Caco-2 (cell line): Measurements from ENCODE around the gene FIBP. TPM values are rescaled to one million over a fixed set of nuclear protein-coding genes. Genes with fewer than 3 reads are reported as not detected.
A peak's percentile ranks its signal among the peaks of the same experiment; 100 is the strongest.

Experiments used
- BruUV-seq: library from RNA; stranded (reverse); fragments of 400-500 nt; replicated peaks from 2 replicates; lab custom pipeline; 2021; lab: Mats Ljungman, UMichigan
- CTCF ChIA-PET: fragments of 300-600 bp; sonication (Branson Sonifier 250); formaldehyde crosslinking; loops from one replicate; lab custom pipeline; 2022; ENCODE audit warnings: antibody characterized with exemption; lab: Charles Lee
- POLR2A ChIA-PET: fragments of 300-600 bp; sonication (Branson Sonifier 250); formaldehyde crosslinking; loops from one replicate; lab custom pipeline; 2022; ENCODE audit warnings: antibody characterized with exemption; lab: Charles Lee
- DNase-seq, 2 experiments: peaks; one replicate each; pipeline versions ENCODE4 v3.0.0 to v3.0.0-alpha.2; 2020 to 2022
- H3K27me3 ChIP-seq: replicated peaks from 2 replicates; pipeline ENCODE4 v1.6.0; 2011; ENCODE audit warnings: low read length; ENCODE audit not compliant: control insufficient read depth, insufficient read depth
- H3K36me3 ChIP-seq: 2 replicates; pipeline ENCODE4 v1.5.1; 2011; ENCODE audit warnings: low read length; ENCODE audit not compliant: control insufficient read depth, insufficient read depth
- H3K4me1 ChIP-seq: fragments of 250-450 bp; sonication (Bioruptor Pico); 2 replicates; pipeline ENCODE4 v1.5.1; 2020; ENCODE audit warnings: mild to moderate bottlenecking
- H3K4me3 ChIP-seq: 2 replicates; pipeline ENCODE4 v1.5.1; 2011; ENCODE audit warnings: low read depth, mild to moderate bottlenecking, control low read depth, low read length
- H3K9me3 ChIP-seq: fragments of 250-450 bp; sonication (Bioruptor Pico); 2 replicates; pipeline ENCODE4 v1.5.1; 2020; ENCODE audit warnings: mild to moderate bottlenecking, moderate library complexity
- H3K27ac Mint-ChIP-seq: one replicate; pipeline ENCODE4 v1.8.0; 2022; ENCODE audit warnings: mixed read lengths; ENCODE audit not compliant: unreplicated experiment
- H3K27me3 Mint-ChIP-seq: one replicate; pipeline ENCODE4 v1.8.0; 2022; ENCODE audit warnings: mixed read lengths; ENCODE audit not compliant: insufficient read depth, unreplicated experiment
- H3K36me3 Mint-ChIP-seq: one replicate; pipeline ENCODE4 v1.8.0; 2022; ENCODE audit warnings: mild to moderate bottlenecking, mixed read lengths; ENCODE audit not compliant: insufficient read depth, unreplicated experiment
- H3K4me1 Mint-ChIP-seq: one replicate; pipeline ENCODE4 v1.8.0; 2022; ENCODE audit warnings: low read depth, mixed read lengths; ENCODE audit not compliant: unreplicated experiment
- H3K4me3 Mint-ChIP-seq: one replicate; pipeline ENCODE4 v1.8.0; 2022; ENCODE audit warnings: mild to moderate bottlenecking, moderate library complexity, mixed read lengths; ENCODE audit not compliant: unreplicated experiment
- H3K9me3 Mint-ChIP-seq: one replicate; pipeline ENCODE4 v1.8.0; 2022; ENCODE audit warnings: mixed read lengths; ENCODE audit not compliant: unreplicated experiment
- intact Hi-C: fragments of 100-400 bp; cut with micrococcal nuclease; formaldehyde crosslinking; loops from one replicate; pipeline ENCODE4 v1.10.0; 2022; ENCODE audit not compliant: unreplicated experiment
- total RNA-seq: library from RNA; stranded (reverse); gene quantifications from 2 replicates; pipeline ENCODE4 v1.2.3, GENCODE V29; 2022
- TF ChIP-seq, protein P1 (sequence below), 2 experiments: fragments of 200-600 bp in 1 of 2; IDR thresholded peaks; 1 replicate in 1 of 2; 2 replicates in 1 of 2; pipeline versions ENCODE4 v1.5.1 to v1.8.0; 2011 to 2022; ENCODE audit warnings: antibody characterized with exemption in 1 of 2, control low read depth in 1 of 2, inconsistent platforms in 1 of 2, low read depth in 1 of 2, low read length in 1 of 2, mild to moderate bottlenecking in 1 of 2, moderate library complexity in 1 of 2; ENCODE audit not compliant: insufficient read depth in 1 of 2, severe bottlenecking in 1 of 2, unreplicated experiment in 1 of 2

FIBP gene
- total RNA-seq, 1 experiment from 2014 or later, result 61.5 TPM

GRCh38 chr11:65919573-65920371 is 31.5 kb upstream of the FIBP start:
- peak overlapping the region; percentile 75 for H3K27ac Mint-ChIP-seq
- BruUV-seq, result no TSS peak
- CTCF ChIA-PET, result interaction anchor here (1.3 kb wide), 1 partner anchor 29 kb away, joined by 4 read pairs; the partner anchor contains the start of gene CCDC85B

GRCh38 chr11:65919141-65919572 is 30.9 kb upstream of the FIBP start, which contains the start of gene DRAP1:
DRAP1 (plus strand) TSS chr11:65919426; CDS start chr11:65919502, 76 bp downstream.
- H3K36me3 Mint-ChIP-seq, result peaks cover 19% of the 10 kb centered on the region

More at GRCh38 chr11:65919573-65920371, 31.5 kb upstream of the FIBP start:
- H3K4me1 Mint-ChIP-seq, result no peaks in the 10 kb centered on the region
- peaks cover 15% of the 10 kb centered on the region for H3K4me1 ChIP-seq
- no peaks in the 10 kb centered on the region for H3K9me3 ChIP-seq
- POLR2A ChIA-PET, result no interaction called here
- TF ChIP-seq, protein P1, sequence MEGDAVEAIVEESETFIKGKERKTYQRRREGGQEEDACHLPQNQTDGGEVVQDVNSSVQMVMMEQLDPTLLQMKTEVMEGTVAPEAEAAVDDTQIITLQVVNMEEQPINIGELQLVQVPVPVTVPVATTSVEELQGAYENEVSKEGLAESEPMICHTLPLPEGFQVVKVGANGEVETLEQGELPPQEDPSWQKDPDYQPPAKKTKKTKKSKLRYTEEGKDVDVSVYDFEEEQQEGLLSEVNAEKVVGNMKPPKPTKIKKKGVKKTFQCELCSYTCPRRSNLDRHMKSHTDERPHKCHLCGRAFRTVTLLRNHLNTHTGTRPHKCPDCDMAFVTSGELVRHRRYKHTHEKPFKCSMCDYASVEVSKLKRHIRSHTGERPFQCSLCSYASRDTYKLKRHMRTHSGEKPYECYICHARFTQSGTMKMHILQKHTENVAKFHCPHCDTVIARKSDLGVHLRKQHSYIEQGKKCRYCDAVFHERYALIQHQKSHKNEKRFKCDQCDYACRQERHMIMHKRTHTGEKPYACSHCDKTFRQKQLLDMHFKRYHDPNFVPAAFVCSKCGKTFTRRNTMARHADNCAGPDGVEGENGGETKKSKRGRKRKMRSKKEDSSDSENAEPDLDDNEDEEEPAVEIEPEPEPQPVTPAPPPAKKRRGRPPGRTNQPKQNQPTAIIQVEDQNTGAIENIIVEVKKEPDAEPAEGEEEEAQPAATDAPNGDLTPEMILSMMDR (IDR thresholded peaks at IDR 0.05; ENCODE audit: insufficient read depth in 1 of 2, low read depth in 1 of 2, low read length in 1 of 2, severe bottlenecking in 1 of 2, unreplicated experiment in 1 of 2), result no peak
- peaks cover 19% of the 10 kb centered on the region for H3K36me3 Mint-ChIP-seq
- peak overlapping the region; percentile 90 for H3K4me3 Mint-ChIP-seq
- no peaks in the 10 kb centered on the region for H3K27me3 ChIP-seq
- peak in 1 of 2 experiments; percentile 51 for DNase-seq
- no peaks in the 10 kb centered on the region for H3K27me3 Mint-ChIP-seq
- no peaks in the 10 kb centered on the region; the same call in 1 of the 2 replicates for H3K36me3 ChIP-seq
- H3K4me3 ChIP-seq, result peak overlapping the region; percentile 95
- intact Hi-C loops, result loop anchor here (2.0 to 5.0 kb wide), 2 partner anchors 29 to 43 kb away; partner anchors contain the start of genes CCDC85B and SART1
- H3K9me3 Mint-ChIP-seq, result no peaks in the 10 kb centered on the region

More at GRCh38 chr11:65919141-65919572, 30.9 kb upstream of the FIBP start, which contains the start of gene DRAP1:
- intact Hi-C loops, result loop anchor here (2.0 to 5.0 kb wide), 2 partner anchors 28 to 43 kb away; partner anchors contain the start of genes CCDC85B and SART1
- peaks cover 15% of the 10 kb centered on the region for H3K4me1 ChIP-seq
- TF ChIP-seq, protein P1 (IDR thresholded peaks at IDR 0.05; ENCODE audit: insufficient read depth in 1 of 2, low read depth in 1 of 2, low read length in 1 of 2, severe bottlenecking in 1 of 2, unreplicated experiment in 1 of 2), result peak in 1 of 2 experiments; percentile 1
- Mint-ChIP-seq H3K4me3 (peak within 1 kb of the TSS; percentile 90), H3K4me1 (no peaks in the 10 kb centered on the region), H3K9me3 (no peaks in the 10 kb centered on the region), H3K27me3 (no peaks in the 10 kb centered on the region), H3K27ac (peak within 1 kb of the TSS; percentile 75)
- ChIA-PET POLR2A (no interaction called here), CTCF (interaction anchor here (1.3 kb wide), 1 partner anchor 29 kb away, joined by 4 read pairs; the partner anchor contains the start of gene CCDC85B)
- H3K9me3 ChIP-seq, result no peaks in the 10 kb centered on the region
- H3K36me3 ChIP-seq, result no peaks in the 10 kb centered on the region; the same call in 1 of the 2 replicates
- H3K4me3 ChIP-seq, result peak within 1 kb of the TSS; percentile 95
- no TSS peak for BruUV-seq
- peak; percentile 99 for DNase-seq
- no peaks in the 10 kb centered on the region for H3K27me3 ChIP-seq
